HG03354 (cell line): ENCODE results near the gene RFC3.
"Not testable (repeated sequence)": the region's sequence is repeated elsewhere in the genome, so short reads cannot be mapped to it uniquely, and the experiment has no call there.

Experiments
- ATAC-seq: cut with Tn5 transposase; IDR thresholded peaks from one replicate; pipeline ENCODE4 v1.9.1; 2021; ENCODE audit warnings: mild to moderate bottlenecking; ENCODE audit not compliant: unreplicated experiment, poor library complexity, severe bottlenecking

RFC3 gene

GRCh38 chr13:33817901-33818706, at the start of gene RFC3:
RFC3 (plus strand) TSS chr13:33818149; CDS start chr13:33818179, 30 bp downstream.
- peak; percentile 96 for ATAC-seq

GRCh38 chr13:33771296-33771695, 46.7 kb upstream of the RFC3 start:
- no peak for ATAC-seq

GRCh38 chr13:33773790-33774462, 44.0 kb upstream of the RFC3 start:
- no peak for ATAC-seq

GRCh38 chr13:33775339-33776108, 42.4 kb upstream of the RFC3 start:
- ATAC-seq = no peak

- no peak for ATAC-seq
These were observed 41.6 kb upstream of the RFC3 start for GRCh38 chr13:33776239-33776881.

GRCh38 chr13:33782631-33783030, 35.3 kb upstream of the RFC3 start:
- ATAC-seq = no peak

- ATAC-seq = not testable (repeated sequence)
These were observed 34.7 kb upstream of the RFC3 start for GRCh38 chr13:33783212-33783611.

GRCh38 chr13:33784738-33785137, 33.2 kb upstream of the RFC3 start:
- ATAC-seq = no peak

GRCh38 chr13:33785384-33785783, 32.6 kb upstream of the RFC3 start:
- ATAC-seq = no peak

- ATAC-seq = peak; percentile 69
These were observed 30.8 kb upstream of the RFC3 start for GRCh38 chr13:33787051-33787591.

- ATAC-seq = no peak
These were observed 28.8 kb upstream of the RFC3 start for GRCh38 chr13:33789066-33789606.

GRCh38 chr13:33789739-33790138, 28.2 kb upstream of the RFC3 start:
- no peak for ATAC-seq

- no peak for ATAC-seq
These were observed 24.2 kb upstream of the RFC3 start for GRCh38 chr13:33793726-33794125.

- no peak for ATAC-seq
These were observed 23.4 kb upstream of the RFC3 start for GRCh38 chr13:33794576-33794975.

GRCh38 chr13:33796095-33796494, 21.9 kb upstream of the RFC3 start:
- no peak for ATAC-seq

- ATAC-seq = no peak
These were observed 20.3 kb upstream of the RFC3 start for GRCh38 chr13:33797622-33798021.

- ATAC-seq = no peak
These were observed 19.9 kb upstream of the RFC3 start for GRCh38 chr13:33798023-33798422.

GRCh38 chr13:33799950-33800592, 17.9 kb upstream of the RFC3 start:
- no peak for ATAC-seq

- ATAC-seq = no peak
These were observed 17.2 kb upstream of the RFC3 start for GRCh38 chr13:33800646-33801186.
